ENCODE measurements around the gene NXPH3. TPM values are rescaled to one million over a fixed set of nuclear protein-coding genes. Genes with fewer than 3 reads are reported as not detected.
A peak's percentile ranks its signal among the peaks of the same experiment; 100 is the strongest.

The NXPH3 gene
- total and polyA plus RNA-seq, 2 donors, result 0.52 to 2.3 TPM

GRCh38 chr17:49604314-49604869 is 28.7 kb downstream of the NXPH3 start:
- Histone ChIP-seq H3K27ac (ENCODE audit: low read depth in 1 of 2, low read length in 1 of 2) (no peak overlapping the region), H3K36me3 (ENCODE audit: control insufficient read depth in 2 of 2, insufficient read depth in 2 of 2, low read length in 1 of 2) (peaks cover 48 to 88% of the 10 kb centered on the region in 2 donors), H3K4me3 (ENCODE audit: low read length in 2 of 2) (no peak overlapping the region), H3K4me1 (ENCODE audit: control insufficient read depth in 2 of 2, insufficient read depth in 2 of 2, low read length in 2 of 2) (no peaks in the 10 kb centered on the region), H3K27me3 (ENCODE audit: control insufficient read depth in 2 of 2, insufficient read depth in 1 of 2, low read length in 1 of 2) (no peaks in the 10 kb centered on the region), H3K9me3 (ENCODE audit: control insufficient read depth in 2 of 2, insufficient read depth in 1 of 2, low read length in 1 of 2) (no peaks in the 10 kb centered on the region)
- no peak for DNase-seq (ENCODE audit: low read depth in 6 of 9, low spot score in 9 of 9)
- 98% methylated on average over 7 of the region's 7 CpGs for WGBS

DNA sequence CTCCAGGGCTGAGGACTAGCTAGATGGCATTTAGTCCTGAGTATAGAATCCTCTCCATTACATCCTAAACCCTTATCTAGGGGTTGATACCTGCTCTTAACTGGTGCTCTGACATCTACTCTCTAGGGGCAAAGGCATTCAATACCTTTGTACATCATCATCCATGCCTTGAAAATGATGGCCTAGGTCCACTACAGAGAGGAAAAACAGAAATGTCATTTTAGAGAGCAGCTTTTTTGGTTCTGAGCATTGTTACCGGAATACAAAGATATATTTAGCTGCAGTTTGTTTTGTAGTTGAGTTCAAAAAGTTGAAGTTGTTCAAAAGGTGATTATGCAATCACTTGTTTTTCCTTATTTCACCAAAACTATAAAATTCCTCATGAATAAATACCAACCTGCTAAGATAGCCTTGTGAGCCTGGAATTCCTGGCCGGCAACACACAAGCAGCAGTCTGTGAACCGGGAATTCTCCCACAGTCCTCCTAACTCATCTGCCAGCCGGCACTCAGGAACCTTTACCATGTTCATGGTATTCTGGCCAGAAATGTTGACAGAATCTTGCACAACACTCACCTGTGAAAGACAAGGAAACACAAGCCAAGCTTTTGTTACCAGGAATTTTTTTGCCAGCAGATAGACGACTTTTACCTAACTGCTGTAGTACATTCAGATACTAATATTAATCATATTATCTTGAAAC is 35.4 kb downstream of the NXPH3 start:
- Histone ChIP-seq H3K4me1 (ENCODE audit: control insufficient read depth in 2 of 2, insufficient read depth in 2 of 2, low read length in 2 of 2) (no peaks in the 10 kb centered on the region), H3K4me3 (ENCODE audit: low read length in 2 of 2) (no peak overlapping the region), H3K36me3 (ENCODE audit: control insufficient read depth in 2 of 2, insufficient read depth in 2 of 2, low read length in 1 of 2) (peaks cover 41 to 77% of the 10 kb centered on the region in 2 donors), H3K27me3 (ENCODE audit: control insufficient read depth in 2 of 2, insufficient read depth in 1 of 2, low read length in 1 of 2) (no peaks in the 10 kb centered on the region), H3K27ac (ENCODE audit: low read depth in 1 of 2, low read length in 1 of 2) (no peak overlapping the region), H3K9me3 (ENCODE audit: control insufficient read depth in 2 of 2, insufficient read depth in 1 of 2, low read length in 1 of 2) (no peaks in the 10 kb centered on the region)
- WGBS, result 97% methylated on average over 5 of the region's 5 CpGs
- DNase-seq (ENCODE audit: low read depth in 6 of 9, low spot score in 9 of 9), result no peak

- DNase-seq (ENCODE audit: low read depth in 6 of 9, low spot score in 9 of 9), result no peak
- Histone ChIP-seq H3K27me3 (ENCODE audit: control insufficient read depth in 2 of 2, insufficient read depth in 1 of 2, low read length in 1 of 2) (no peaks in the 10 kb centered on the region), H3K4me3 (ENCODE audit: low read length in 2 of 2) (no peak overlapping the region), H3K36me3 (ENCODE audit: control insufficient read depth in 2 of 2, insufficient read depth in 2 of 2, low read length in 1 of 2) (peaks cover 39 to 74% of the 10 kb centered on the region in 2 donors), H3K27ac (ENCODE audit: low read depth in 1 of 2, low read length in 1 of 2) (no peak overlapping the region), H3K4me1 (ENCODE audit: control insufficient read depth in 2 of 2, insufficient read depth in 2 of 2, low read length in 2 of 2) (no peaks in the 10 kb centered on the region), H3K9me3 (ENCODE audit: control insufficient read depth in 2 of 2, insufficient read depth in 1 of 2, low read length in 1 of 2) (no peaks in the 10 kb centered on the region)
- WGBS, result 100% methylated on average over 1 of the region's 1 CpG
Measured at GRCh38 chr17:49612726-49613125, 37.1 kb downstream of the NXPH3 start.

DNA sequence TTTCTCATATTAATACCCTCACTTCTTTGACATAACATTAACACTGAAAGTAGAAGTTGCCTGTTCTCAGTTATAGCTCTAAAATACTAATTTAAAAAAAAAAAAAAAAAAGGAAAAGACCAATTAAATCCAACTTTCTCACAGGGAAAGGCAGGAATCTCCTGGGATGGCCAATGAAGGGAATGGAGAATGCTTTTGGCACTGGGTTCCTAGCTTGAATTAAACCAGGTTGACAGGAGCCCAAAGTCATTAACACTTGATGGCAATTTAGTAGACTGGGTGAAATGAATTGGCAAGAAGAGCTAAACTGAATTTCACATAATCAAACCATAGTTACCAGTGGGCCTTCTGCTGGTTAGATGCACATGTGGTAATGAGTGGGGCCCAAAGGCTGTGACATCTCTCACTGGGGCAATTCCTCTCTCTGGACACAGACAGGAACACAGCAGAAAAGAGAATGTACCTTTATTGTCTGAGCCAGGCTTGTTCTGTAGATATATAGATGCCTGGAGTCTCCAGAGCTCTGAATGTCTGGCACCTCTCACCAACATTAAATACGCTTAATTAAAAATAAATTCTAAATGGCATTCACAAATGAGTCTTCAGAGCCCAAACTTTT is 37.6 kb downstream of the NXPH3 start:
- WGBS, result 100% methylated on average over 1 of the region's 1 CpG
- peaks cover 41 to 74% of the 10 kb centered on the region in 2 donors for H3K36me3 ChIP-seq (ENCODE audit: control insufficient read depth in 2 of 2, insufficient read depth in 2 of 2, low read length in 1 of 2)
- no peaks in the 10 kb centered on the region for H3K4me1 ChIP-seq (ENCODE audit: control insufficient read depth in 2 of 2, insufficient read depth in 2 of 2, low read length in 2 of 2)

DNA sequence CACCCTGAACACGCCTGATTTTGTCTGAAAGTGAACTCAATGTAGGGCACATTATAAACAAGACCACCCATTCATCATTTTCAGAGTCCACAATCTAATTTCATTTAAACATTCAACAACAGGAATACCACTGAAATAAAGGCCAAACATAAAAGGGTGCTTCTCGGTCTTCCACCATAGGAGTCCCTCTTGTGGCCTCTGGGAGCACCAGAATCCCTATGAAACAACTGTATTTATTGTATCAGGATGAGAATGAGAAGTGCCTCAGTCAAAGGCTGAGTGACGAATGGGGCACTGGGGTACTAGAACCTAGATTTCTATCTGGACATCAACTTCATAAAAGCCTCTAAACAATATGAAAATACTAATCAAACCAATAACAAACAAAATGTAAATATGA is 40.4 kb downstream of the NXPH3 start:
- DNase-seq (ENCODE audit: low read depth in 6 of 9, low spot score in 9 of 9), result no peak
- Histone ChIP-seq H3K27ac (ENCODE audit: low read depth in 1 of 2, low read length in 1 of 2) (no peak overlapping the region), H3K27me3 (ENCODE audit: control insufficient read depth in 2 of 2, insufficient read depth in 1 of 2, low read length in 1 of 2) (no peaks in the 10 kb centered on the region), H3K36me3 (ENCODE audit: control insufficient read depth in 2 of 2, insufficient read depth in 2 of 2, low read length in 1 of 2) (peaks cover 47 to 71% of the 10 kb centered on the region in 2 donors), H3K9me3 (ENCODE audit: control insufficient read depth in 2 of 2, insufficient read depth in 1 of 2, low read length in 1 of 2) (no peaks in the 10 kb centered on the region), H3K4me3 (ENCODE audit: low read length in 2 of 2) (no peak overlapping the region), H3K4me1 (ENCODE audit: control insufficient read depth in 2 of 2, insufficient read depth in 2 of 2, low read length in 2 of 2) (no peaks in the 10 kb centered on the region)
- 95% methylated on average over 3 of the region's 3 CpGs for WGBS

More for the DNA sequence above, 37.6 kb downstream of the NXPH3 start:
- no peaks in the 10 kb centered on the region for H3K27me3 ChIP-seq (ENCODE audit: control insufficient read depth in 2 of 2, insufficient read depth in 1 of 2, low read length in 1 of 2)
- H3K9me3 ChIP-seq (ENCODE audit: control insufficient read depth in 2 of 2, insufficient read depth in 1 of 2, low read length in 1 of 2), result no peaks in the 10 kb centered on the region
- no peak overlapping the region for H3K4me3 ChIP-seq (ENCODE audit: low read length in 2 of 2)
- no peak overlapping the region for H3K27ac ChIP-seq (ENCODE audit: low read depth in 1 of 2, low read length in 1 of 2)
- no peak for DNase-seq (ENCODE audit: low read depth in 6 of 9, low spot score in 9 of 9)

GRCh38 chr17:49616601-49617131 is 41.0 kb downstream of the NXPH3 start:
- WGBS, result 89% methylated on average over 10 of the region's 10 CpGs
- Histone ChIP-seq H3K4me3 (ENCODE audit: low read length in 2 of 2) (no peak overlapping the region), H3K4me1 (ENCODE audit: control insufficient read depth in 2 of 2, insufficient read depth in 2 of 2, low read length in 2 of 2) (no peaks in the 10 kb centered on the region), H3K36me3 (ENCODE audit: control insufficient read depth in 2 of 2, insufficient read depth in 2 of 2, low read length in 1 of 2) (peaks cover 49 to 71% of the 10 kb centered on the region in 2 donors), H3K9me3 (ENCODE audit: control insufficient read depth in 2 of 2, insufficient read depth in 1 of 2, low read length in 1 of 2) (no peaks in the 10 kb centered on the region), H3K27me3 (ENCODE audit: control insufficient read depth in 2 of 2, insufficient read depth in 1 of 2, low read length in 1 of 2) (no peaks in the 10 kb centered on the region), H3K27ac (ENCODE audit: low read depth in 1 of 2, low read length in 1 of 2) (peak overlapping the region in 1 of 2 donors; percentile 8)
- no peak for DNase-seq (ENCODE audit: low read depth in 6 of 9, low spot score in 9 of 9)

DNA sequence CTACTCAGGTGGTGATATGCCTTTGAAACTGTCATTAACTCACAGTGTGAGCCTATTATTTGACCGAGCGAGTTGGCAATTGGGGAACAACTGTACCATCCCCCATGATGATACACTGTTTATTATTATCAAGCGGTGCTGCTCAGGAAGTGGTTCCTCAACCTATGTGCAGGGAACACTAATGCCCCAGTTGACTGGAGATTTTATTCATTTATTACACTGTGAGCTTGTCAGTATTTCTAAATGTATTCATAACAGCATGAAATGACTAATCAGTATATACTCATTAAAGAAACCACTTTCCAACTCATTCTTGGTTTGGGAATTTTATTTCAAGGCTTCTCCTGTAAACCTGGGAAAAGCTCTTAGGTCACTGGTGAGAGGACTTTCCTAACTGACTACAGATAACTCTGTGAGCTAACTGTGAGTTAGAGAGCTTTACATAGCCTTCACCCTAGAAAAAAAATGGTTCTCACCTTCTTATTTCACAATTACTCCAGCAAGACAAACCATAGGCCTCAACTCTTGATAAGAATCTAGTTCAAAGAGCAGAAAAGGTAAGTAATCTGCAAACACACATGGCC is 42.4 kb downstream of the NXPH3 start:
- Histone ChIP-seq H3K36me3 (ENCODE audit: control insufficient read depth in 2 of 2, insufficient read depth in 2 of 2, low read length in 1 of 2) (peaks cover 60 to 74% of the 10 kb centered on the region in 2 donors), H3K4me1 (ENCODE audit: control insufficient read depth in 2 of 2, insufficient read depth in 2 of 2, low read length in 2 of 2) (no peaks in the 10 kb centered on the region), H3K4me3 (ENCODE audit: low read length in 2 of 2) (no peak overlapping the region), H3K27ac (ENCODE audit: low read depth in 1 of 2, low read length in 1 of 2) (no peak overlapping the region), H3K27me3 (ENCODE audit: control insufficient read depth in 2 of 2, insufficient read depth in 1 of 2, low read length in 1 of 2) (no peaks in the 10 kb centered on the region), H3K9me3 (ENCODE audit: control insufficient read depth in 2 of 2, insufficient read depth in 1 of 2, low read length in 1 of 2) (no peaks in the 10 kb centered on the region)
- DNase-seq (ENCODE audit: low read depth in 6 of 9, low spot score in 9 of 9), result no peak
- 99% methylated on average over 3 of the region's 3 CpGs for WGBS

DNA sequence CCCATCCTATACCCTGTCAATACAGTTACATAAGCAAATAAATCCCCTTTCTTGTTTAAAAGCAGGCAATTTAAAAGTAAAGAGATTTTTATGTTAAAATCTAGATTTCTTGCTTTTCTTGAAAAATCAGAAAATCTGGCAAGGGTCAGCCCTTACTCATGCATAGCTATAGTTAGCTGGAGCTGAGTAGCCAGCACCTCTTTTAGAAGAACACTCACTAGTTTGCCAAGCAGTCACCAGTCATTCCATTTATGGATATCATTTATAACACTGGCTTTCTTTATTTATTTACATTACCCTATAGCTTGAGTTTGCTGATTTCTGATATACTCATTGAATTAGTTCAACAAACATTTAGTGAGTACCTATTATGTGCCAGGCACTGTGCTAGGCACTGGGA is 45.7 kb downstream of the NXPH3 start:
- H3K4me1 ChIP-seq (ENCODE audit: control insufficient read depth in 2 of 2, insufficient read depth in 2 of 2, low read length in 2 of 2), result no peaks in the 10 kb centered on the region
- H3K9me3 ChIP-seq (ENCODE audit: control insufficient read depth in 2 of 2, insufficient read depth in 1 of 2, low read length in 1 of 2), result no peaks in the 10 kb centered on the region
- DNase-seq (ENCODE audit: low read depth in 6 of 9, low spot score in 9 of 9), result no peak
- no peak overlapping the region for H3K4me3 ChIP-seq (ENCODE audit: low read length in 2 of 2)
- no peak overlapping the region for H3K27ac ChIP-seq (ENCODE audit: low read depth in 1 of 2, low read length in 1 of 2)
- peaks cover 46 to 66% of the 10 kb centered on the region in 2 donors for H3K36me3 ChIP-seq (ENCODE audit: control insufficient read depth in 2 of 2, insufficient read depth in 2 of 2, low read length in 1 of 2)
- no peaks in the 10 kb centered on the region for H3K27me3 ChIP-seq (ENCODE audit: control insufficient read depth in 2 of 2, insufficient read depth in 1 of 2, low read length in 1 of 2)

All from thymus (tissue), 11 donors.